D721Med (cell line): Measurements from ENCODE around the gene MAD1L1.

Experiments used
- DNase-seq: peaks from one replicate; pipeline ENCODE4 v3.0.0; 2011; ENCODE audit warnings: low spot score; ENCODE audit not compliant: insufficient read length
- FAIRE-seq: peaks from 2 replicates; lab custom pipeline; 2011; peaks lifted over from hg19 to GRCh38; lab: Jason Lieb, UNC
- TF ChIP-seq, protein P1 (sequence below): IDR thresholded peaks from 2 replicates; pipeline ENCODE4 v1.5.1; 2012; ENCODE audit warnings: mild to moderate bottlenecking, control low read depth; ENCODE audit not compliant: insufficient read depth; ENCODE audit errors: missing control alignments

Gene MAD1L1

DNA sequence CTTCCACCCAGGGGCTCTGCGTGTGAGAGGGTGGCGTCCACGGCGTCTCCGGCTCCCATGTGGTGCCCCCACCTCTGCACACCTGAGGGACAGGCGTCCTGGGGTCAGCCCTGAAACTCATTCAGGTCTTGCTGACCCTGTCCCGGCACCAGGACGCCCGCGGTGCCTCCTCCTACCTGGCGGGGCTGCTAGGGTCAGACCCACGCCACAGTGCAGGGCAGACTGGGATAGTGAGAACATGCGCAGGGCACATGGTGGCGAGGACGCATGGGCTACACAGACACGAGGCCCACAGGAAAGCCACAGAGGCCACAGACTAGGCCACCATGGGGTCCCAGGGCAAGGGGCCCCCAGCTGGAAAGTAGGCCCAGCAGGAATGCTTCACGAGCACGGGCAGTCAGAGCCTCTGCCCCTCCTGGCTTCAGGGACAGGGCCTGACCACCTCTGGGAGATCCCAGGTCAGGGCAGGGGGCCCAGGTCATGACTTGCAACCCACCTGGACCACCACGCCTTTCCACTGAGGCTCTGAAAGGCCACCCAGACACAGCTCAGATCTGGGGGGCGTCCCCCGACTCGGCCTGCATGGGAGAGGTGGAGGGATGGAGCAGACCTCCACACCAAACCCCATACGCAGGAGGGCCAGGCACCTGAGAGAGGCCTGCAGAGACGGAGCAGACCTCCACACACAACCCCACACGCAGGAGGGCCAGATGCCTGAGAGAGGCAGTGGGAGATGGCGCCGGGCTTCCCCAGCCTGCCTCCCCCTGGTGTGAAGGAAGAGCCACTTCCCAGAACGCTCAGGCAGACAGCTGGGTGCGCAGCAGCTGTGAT, 374.1 kb downstream of the MAD1L1 start:
- DNase-seq (no peak), FAIRE-seq (no peak)
- TF ChIP-seq, protein P1, sequence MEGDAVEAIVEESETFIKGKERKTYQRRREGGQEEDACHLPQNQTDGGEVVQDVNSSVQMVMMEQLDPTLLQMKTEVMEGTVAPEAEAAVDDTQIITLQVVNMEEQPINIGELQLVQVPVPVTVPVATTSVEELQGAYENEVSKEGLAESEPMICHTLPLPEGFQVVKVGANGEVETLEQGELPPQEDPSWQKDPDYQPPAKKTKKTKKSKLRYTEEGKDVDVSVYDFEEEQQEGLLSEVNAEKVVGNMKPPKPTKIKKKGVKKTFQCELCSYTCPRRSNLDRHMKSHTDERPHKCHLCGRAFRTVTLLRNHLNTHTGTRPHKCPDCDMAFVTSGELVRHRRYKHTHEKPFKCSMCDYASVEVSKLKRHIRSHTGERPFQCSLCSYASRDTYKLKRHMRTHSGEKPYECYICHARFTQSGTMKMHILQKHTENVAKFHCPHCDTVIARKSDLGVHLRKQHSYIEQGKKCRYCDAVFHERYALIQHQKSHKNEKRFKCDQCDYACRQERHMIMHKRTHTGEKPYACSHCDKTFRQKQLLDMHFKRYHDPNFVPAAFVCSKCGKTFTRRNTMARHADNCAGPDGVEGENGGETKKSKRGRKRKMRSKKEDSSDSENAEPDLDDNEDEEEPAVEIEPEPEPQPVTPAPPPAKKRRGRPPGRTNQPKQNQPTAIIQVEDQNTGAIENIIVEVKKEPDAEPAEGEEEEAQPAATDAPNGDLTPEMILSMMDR: no peak

DNA sequence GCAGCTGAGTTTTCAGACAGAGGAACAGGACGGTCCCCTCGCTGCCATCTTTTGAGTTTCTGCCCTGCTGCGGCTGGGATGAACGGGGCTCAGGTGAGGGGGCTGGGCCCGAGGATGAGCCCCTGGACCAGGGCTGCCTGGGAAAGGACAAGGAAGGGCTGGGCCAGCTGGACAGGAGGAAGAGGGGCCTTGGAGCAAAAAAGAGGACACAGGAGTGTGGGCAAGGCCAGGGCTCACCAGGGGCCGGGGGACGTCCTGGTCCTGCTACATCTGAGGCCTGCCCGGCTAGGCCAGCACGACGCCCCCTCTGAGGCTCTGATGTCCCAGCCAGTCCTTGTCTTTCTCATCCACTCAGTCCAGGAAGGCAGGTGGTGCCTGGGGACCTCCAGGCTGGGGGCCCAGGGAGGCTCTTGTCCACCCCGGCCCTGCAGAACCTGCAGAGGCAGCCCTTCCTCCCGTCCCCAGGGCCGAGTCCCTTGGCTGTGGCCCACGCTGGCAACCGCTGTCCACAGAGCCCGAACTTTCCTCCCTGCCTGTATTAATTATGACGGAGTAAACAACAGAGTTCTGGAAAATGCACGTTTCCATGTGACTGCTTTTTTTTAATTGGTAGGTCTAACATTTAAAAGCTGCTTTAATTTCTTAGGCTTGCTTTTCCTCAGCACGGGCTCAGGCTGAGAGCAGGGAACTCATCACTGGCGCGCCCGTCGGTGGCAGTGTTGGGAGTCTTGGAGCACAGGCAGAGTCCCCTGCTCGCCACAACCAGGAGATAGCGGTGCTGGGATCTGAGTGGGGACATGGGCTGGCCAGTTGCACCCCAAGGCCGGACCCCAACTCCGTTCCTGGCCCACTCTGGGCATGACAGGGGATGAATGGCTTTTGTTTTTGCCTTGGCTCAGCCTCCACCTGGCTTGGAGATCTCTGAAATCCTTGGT, 375.0 kb downstream of the MAD1L1 start:
- DNase-seq (no peak), FAIRE-seq (no peak)
- TF ChIP-seq, protein P1: no peak

DNA sequence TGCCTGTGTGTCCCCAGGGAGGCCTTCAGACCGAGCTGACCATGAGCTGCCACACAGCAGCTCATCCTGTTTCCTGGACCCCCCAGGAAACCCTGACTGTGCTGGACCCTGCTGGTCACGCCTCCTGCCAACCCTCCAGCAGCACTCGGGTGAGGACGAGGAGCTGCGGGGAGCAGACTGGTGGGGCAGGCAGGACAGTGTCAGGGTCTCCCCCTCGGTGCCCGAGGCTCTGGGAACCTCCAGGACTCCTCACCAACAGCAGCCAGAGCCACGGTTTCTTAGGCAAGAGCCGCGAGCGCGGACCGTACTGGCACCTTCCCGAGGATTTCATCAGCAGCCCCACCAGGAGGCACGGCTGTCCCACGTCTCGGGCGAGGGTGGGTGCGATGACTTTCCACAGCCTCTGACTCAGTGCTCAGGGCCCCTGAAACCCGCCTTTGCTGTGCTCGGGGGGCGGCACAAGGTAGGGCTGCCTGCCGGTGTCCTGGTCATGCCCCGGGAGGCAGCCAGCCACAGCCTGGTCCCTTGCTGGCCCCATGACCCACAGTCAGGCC, 375.8 kb downstream of the MAD1L1 start:
- FAIRE-seq (no peak), DNase-seq (no peak)
- TF ChIP-seq, protein P1: no peak

DNA sequence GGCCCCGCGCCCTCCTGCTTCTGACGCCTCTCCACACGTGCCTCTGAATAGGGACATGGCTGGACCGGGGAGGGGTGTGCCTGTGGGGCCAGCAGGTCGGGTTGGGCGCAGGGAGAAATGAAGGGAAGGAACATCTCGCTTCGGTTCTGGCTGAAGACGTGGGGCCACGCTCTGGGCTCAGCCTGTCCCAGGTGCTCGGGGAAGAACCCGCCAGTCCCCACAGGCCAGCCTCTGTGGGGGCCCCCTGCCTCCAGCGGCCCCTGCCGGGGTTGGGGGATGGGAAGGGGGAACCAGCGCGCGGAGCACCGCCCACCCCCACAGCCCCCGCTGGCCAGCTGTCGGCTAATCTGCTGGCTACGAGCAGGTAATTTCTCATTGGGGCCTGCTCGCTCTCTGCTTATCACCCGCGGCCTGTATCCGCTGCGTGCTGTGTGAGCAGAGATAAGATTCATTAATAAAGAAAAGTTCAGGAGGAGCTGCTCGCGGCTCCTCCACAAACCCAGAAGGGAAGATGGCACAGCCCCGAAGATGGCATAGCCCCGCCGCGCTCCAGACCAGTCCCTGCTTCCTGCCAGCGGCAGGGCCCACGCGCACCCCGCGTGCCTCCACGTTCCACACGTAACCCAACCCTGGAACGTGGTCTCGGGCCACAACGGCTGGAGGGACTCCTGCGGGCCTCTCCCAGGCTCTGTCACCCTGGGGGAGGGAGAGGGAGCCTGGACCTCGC, 376.4 kb downstream of the MAD1L1 start:
- TF ChIP-seq, protein P1: no peak
- FAIRE-seq: no peak
- DNase-seq: no peak

DNA sequence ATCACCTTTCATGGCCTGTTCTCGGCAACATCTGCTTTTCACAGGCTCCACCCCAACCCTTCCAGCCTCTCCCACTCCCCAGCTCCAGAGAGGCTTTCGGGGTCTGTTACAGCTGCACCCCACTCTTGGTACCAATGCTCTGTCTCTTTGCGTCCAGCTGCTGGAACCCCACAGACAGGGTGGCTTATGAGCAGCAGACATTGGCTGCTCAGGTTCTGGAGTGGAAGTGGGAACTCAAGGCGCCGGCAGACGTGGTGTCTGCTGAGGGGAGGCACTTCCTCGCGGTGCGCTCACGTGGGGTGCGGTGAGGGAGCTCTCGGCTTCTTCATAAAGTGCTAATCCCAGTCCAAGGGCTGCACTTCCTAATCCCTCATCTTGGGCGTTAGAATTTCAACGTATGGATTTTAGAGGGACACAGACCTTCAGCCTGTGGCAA, 377.0 kb downstream of the MAD1L1 start:
- TF ChIP-seq, protein P1: no peak
- DNase-seq (no peak), FAIRE-seq (no peak)

DNA sequence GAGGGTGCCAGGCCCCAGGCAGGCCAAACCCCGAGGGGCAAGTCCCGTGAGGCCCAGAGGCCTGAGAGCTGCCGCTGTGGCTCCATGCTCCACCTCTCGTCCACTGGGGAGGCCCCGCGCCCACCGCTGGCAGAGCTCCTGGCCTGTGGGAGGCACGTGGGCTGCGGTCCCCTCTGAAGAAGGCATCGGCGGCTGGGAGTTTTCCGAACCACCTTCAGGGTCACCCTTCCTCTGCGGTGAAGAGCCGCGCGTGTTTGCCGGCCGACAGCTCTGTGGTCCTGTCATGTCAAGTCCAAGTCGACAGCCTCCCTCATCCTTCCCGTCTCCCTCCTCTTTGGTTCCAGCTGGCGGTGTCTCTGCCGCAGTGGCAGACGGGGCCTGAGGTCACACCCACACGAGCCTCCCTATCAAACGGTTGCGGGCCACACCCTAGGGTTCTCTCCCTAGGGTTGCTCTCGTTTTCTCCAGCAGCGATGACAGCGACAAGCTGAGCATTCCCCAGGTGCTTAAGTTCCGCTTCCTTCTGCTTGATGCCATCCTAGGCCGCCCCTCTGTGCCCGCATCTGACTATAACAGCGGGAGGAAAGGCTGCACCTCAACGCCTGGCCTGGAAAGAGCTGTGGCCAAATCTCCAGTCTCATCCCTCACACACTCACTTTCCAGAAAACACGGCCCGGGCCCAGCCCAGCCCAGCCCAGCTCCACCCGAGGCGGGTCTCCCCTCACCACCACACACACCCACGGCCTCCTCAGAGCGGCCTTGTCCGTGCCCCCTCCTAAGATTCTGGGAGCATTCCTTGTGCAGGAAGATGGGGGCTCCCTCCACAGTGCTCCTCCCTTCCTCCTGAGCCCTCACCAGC, 377.6 kb downstream of the MAD1L1 start:
- TF ChIP-seq, protein P1: no peak
- no peak for DNase-seq
- FAIRE-seq: no peak
